ENCODE data around the gene IFNB1. TPM values are rescaled to one million over a fixed set of nuclear protein-coding genes. Genes with fewer than 3 reads are reported as not detected.

IFNB1 gene
- total RNA-seq, 2 experiments from 2014 or later: 0.35 to 0.68 TPM

Other genes with a start within 250 kb of the IFNB1 start
- gene HACD4, start 46.3 kb downstream of the IFNB1 start, total RNA-seq: 10 to 100 TPM; 14.8 to 15.6 TPM
- not detected for gene IFNW1, start 63.9 kb upstream of the IFNB1 start, total RNA-seq
- gene IFNA21, start 88.7 kb upstream of the IFNB1 start, total RNA-seq: not detected
- not detected for gene IFNA4, start 109.6 kb upstream of the IFNB1 start, total RNA-seq
- gene IFNA7, start 124.3 kb upstream of the IFNB1 start, total RNA-seq: not detected
- gene IFNA10, start 129.2 kb upstream of the IFNB1 start, total RNA-seq: not detected
- gene IFNA16, start 139.4 kb upstream of the IFNB1 start, total RNA-seq: not detected
- gene IFNA17, start 150.3 kb upstream of the IFNB1 start, total RNA-seq: not detected
- gene IFNA14, start 162.1 kb upstream of the IFNB1 start, total RNA-seq: not detected
- gene IFNA5, start 227.4 kb upstream of the IFNB1 start, total RNA-seq: not detected